Measurements from ENCODE around the gene PWWP2B.

DNA sequence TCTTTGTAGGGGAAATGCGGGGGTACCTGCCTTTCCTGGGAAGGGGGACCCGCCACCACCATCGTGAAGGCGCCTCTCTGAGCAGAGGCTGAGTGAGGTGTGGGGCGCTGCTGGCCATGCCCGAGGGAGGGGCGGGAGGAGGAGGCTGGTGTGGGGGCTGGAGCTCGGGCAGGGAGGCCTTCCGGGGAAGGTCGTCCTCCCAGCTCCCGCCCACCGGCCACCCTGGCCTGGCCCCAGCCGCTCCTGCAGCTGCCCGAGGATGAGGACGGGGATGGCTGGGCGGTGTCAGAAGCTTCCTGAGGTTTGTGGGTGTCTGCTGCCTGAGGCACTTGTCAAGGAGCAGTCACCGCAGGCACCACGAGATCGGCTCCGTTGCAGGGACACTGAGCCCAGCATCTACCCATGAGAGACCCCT, 11.4 kb downstream of the PWWP2B start:
- TF ChIP-seq BRCA1 (CRISPR knock-in tag; IDR thresholded peaks at IDR 0.05) (no peak), ZNF12 (CRISPR knock-in tag; IDR thresholded peaks at IDR 0.05) (no peak), POLR2A (IDR thresholded peaks at IDR 0.05; ENCODE audit: insufficient read depth in 1 of 2, low read depth in 2 of 2, low read length in 2 of 2) (no peak), ZNF274 (CRISPR knock-in tag; IDR thresholded peaks at IDR 0.05) (no peak)
- TF ChIP-seq, protein P1, sequence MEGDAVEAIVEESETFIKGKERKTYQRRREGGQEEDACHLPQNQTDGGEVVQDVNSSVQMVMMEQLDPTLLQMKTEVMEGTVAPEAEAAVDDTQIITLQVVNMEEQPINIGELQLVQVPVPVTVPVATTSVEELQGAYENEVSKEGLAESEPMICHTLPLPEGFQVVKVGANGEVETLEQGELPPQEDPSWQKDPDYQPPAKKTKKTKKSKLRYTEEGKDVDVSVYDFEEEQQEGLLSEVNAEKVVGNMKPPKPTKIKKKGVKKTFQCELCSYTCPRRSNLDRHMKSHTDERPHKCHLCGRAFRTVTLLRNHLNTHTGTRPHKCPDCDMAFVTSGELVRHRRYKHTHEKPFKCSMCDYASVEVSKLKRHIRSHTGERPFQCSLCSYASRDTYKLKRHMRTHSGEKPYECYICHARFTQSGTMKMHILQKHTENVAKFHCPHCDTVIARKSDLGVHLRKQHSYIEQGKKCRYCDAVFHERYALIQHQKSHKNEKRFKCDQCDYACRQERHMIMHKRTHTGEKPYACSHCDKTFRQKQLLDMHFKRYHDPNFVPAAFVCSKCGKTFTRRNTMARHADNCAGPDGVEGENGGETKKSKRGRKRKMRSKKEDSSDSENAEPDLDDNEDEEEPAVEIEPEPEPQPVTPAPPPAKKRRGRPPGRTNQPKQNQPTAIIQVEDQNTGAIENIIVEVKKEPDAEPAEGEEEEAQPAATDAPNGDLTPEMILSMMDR (CRISPR knock-in tag; IDR thresholded peaks at IDR 0.05): no peak
